ENCODE data around the gene PDGFA. TPM values are rescaled to one million over a fixed set of nuclear protein-coding genes. Genes with fewer than 3 reads are reported as not detected.
"Not testable (repeated sequence)": the region's sequence is repeated elsewhere in the genome, so short reads cannot be mapped to it uniquely, and the experiment has no call there.

The PDGFA gene
- polyA plus RNA-seq, 1 donor (not counting 4 experiments of a cell fraction or from before 2014, with no cell fraction given) = 14.8 TPM

GRCh38 chr7:552868-553635 is 33.4 kb upstream of the PDGFA start:
- H3K36me3 ChIP-seq (ENCODE audit: control insufficient read depth in 2 of 2, extremely low read depth in 1 of 2, insufficient read depth in 2 of 2, low read length in 2 of 2) = no peaks in the 10 kb centered on the region
- DNase-seq (ENCODE audit: low read depth, low spot score) (no peak), FAIRE-seq (no peak)
- dilution Hi-C loops (cut with MboI; ENCODE audit: extremely low pct_ligation_motif_present, low sequenced_read_pairs) = no loop called here
- no peaks in the 10 kb centered on the region for H3K9me3 ChIP-seq (ENCODE audit: control insufficient read depth, low read depth, low read length)
- no peaks in the 10 kb centered on the region for H3K79me2 ChIP-seq (ENCODE audit: control insufficient read depth, insufficient read depth, low read length)
- no peak overlapping the region for H3K9ac ChIP-seq (ENCODE audit: control insufficient read depth, extremely low read depth, insufficient read depth, low read length)
- no peak overlapping the region for H3K4me3 ChIP-seq (ENCODE audit: control insufficient read depth in 2 of 3, extremely low read depth in 1 of 3, insufficient read depth in 2 of 3, low read depth in 1 of 3, low read length in 3 of 3)
- TF ChIP-seq EZH2 (IDR thresholded peaks at IDR 0.05; ENCODE audit: low read length) (no peak), CTCF (optimal IDR thresholded peaks at IDR 0.05 in 1 of 3, IDR thresholded peaks at IDR 0.05 in 1 of 3, conservative IDR thresholded peaks at IDR 0.05 in 1 of 3; ENCODE audit: extremely low read depth in 1 of 3, insufficient read depth in 2 of 3, low read length in 3 of 3) (no peak)
- no peak overlapping the region for H3K27ac ChIP-seq (ENCODE audit: control insufficient read depth, insufficient read depth, low read length)
- no peak overlapping the region for H2AFZ ChIP-seq (ENCODE audit: control insufficient read depth, low read length)
- no peak overlapping the region for H3K4me2 ChIP-seq (ENCODE audit: control insufficient read depth, extremely low read depth, insufficient read depth, low read depth, low read length)
- H4K20me1 ChIP-seq (ENCODE audit: control insufficient read depth, extremely low read depth, insufficient read depth, low read length) = no peaks in the 10 kb centered on the region
- no peaks in the 10 kb centered on the region for H3K27me3 ChIP-seq (ENCODE audit: control insufficient read depth, extremely low read depth, insufficient read depth, low read length)
- no peaks in the 10 kb centered on the region for H3K9me1 ChIP-seq (ENCODE audit: control insufficient read depth, extremely low read depth, insufficient read depth, low read length)
- H3K4me1 ChIP-seq (ENCODE audit: control insufficient read depth, extremely low read depth, insufficient read depth, low read length) = no peaks in the 10 kb centered on the region

- dilution Hi-C loops (cut with MboI; ENCODE audit: extremely low pct_ligation_motif_present, low sequenced_read_pairs); H3K4me1 ChIP-seq (ENCODE audit: control insufficient read depth, extremely low read depth, insufficient read depth, low read length); H3K27ac ChIP-seq (ENCODE audit: control insufficient read depth, insufficient read depth, low read length); H3K36me3 ChIP-seq (ENCODE audit: control insufficient read depth in 2 of 2, extremely low read depth in 1 of 2, insufficient read depth in 2 of 2, low read length in 2 of 2); H3K4me3 ChIP-seq (ENCODE audit: control insufficient read depth in 2 of 3, extremely low read depth in 1 of 3, insufficient read depth in 2 of 3, low read depth in 1 of 3, low read length in 3 of 3); H3K9ac ChIP-seq (ENCODE audit: control insufficient read depth, extremely low read depth, insufficient read depth, low read length); H3K9me1 ChIP-seq (ENCODE audit: control insufficient read depth, extremely low read depth, insufficient read depth, low read length); H2AFZ ChIP-seq (ENCODE audit: control insufficient read depth, low read length); H3K4me2 ChIP-seq (ENCODE audit: control insufficient read depth, extremely low read depth, insufficient read depth, low read depth, low read length); H4K20me1 ChIP-seq (ENCODE audit: control insufficient read depth, extremely low read depth, insufficient read depth, low read length); H3K79me2 ChIP-seq (ENCODE audit: control insufficient read depth, insufficient read depth, low read length); FAIRE-seq; H3K9me3 ChIP-seq (ENCODE audit: control insufficient read depth, low read depth, low read length); H3K27me3 ChIP-seq (ENCODE audit: control insufficient read depth, extremely low read depth, insufficient read depth, low read length); DNase-seq (ENCODE audit: low read depth, low spot score): not testable (repeated sequence)
These were observed 32.7 kb upstream of the PDGFA start for GRCh38 chr7:552151-552867.

- not testable (repeated sequence) for H3K9ac ChIP-seq (ENCODE audit: control insufficient read depth, extremely low read depth, insufficient read depth, low read length)
These were observed 31.9 kb upstream of the PDGFA start for GRCh38 chr7:551615-551970.

More at GRCh38 chr7:551615-551970, 31.9 kb upstream of the PDGFA start:
- FAIRE-seq; H3K4me2 ChIP-seq (ENCODE audit: control insufficient read depth, extremely low read depth, insufficient read depth, low read depth, low read length); H3K27me3 ChIP-seq (ENCODE audit: control insufficient read depth, extremely low read depth, insufficient read depth, low read length); DNase-seq (ENCODE audit: low read depth, low spot score); H3K4me1 ChIP-seq (ENCODE audit: control insufficient read depth, extremely low read depth, insufficient read depth, low read length); dilution Hi-C loops (cut with MboI; ENCODE audit: extremely low pct_ligation_motif_present, low sequenced_read_pairs); H4K20me1 ChIP-seq (ENCODE audit: control insufficient read depth, extremely low read depth, insufficient read depth, low read length); H3K4me3 ChIP-seq (ENCODE audit: control insufficient read depth in 2 of 3, extremely low read depth in 1 of 3, insufficient read depth in 2 of 3, low read depth in 1 of 3, low read length in 3 of 3); H3K79me2 ChIP-seq (ENCODE audit: control insufficient read depth, insufficient read depth, low read length); H2AFZ ChIP-seq (ENCODE audit: control insufficient read depth, low read length); H3K36me3 ChIP-seq (ENCODE audit: control insufficient read depth in 2 of 2, extremely low read depth in 1 of 2, insufficient read depth in 2 of 2, low read length in 2 of 2); H3K27ac ChIP-seq (ENCODE audit: control insufficient read depth, insufficient read depth, low read length); H3K9me1 ChIP-seq (ENCODE audit: control insufficient read depth, extremely low read depth, insufficient read depth, low read length); H3K9me3 ChIP-seq (ENCODE audit: control insufficient read depth, low read depth, low read length): not testable (repeated sequence)
